ENCODE results near the gene PCSK9. TPM values are rescaled to one million over a fixed set of nuclear protein-coding genes. Genes with fewer than 3 reads are reported as not detected.

PCSK9 gene
- total and polyA plus RNA-seq, 9 of the 15 experiments (the other 6 are each of a cell fraction or from before 2014, with no cell fraction given) = 3.2 to 58.6 (median 24.7) TPM

- peak; percentile 86 to 91 (median 88) for TF ChIP-seq CTCF (IDR thresholded peaks at IDR 0.05 in 2 of 3, conservative IDR thresholded peaks at IDR 0.05 in 1 of 3; ENCODE audit: insufficient read depth in 2 of 3, low read depth in 1 of 3, low read length in 3 of 3)
- TF ChIP-seq FOXK2 (conservative IDR thresholded peaks at IDR 0.05 in 1 of 2, IDR thresholded peaks at IDR 0.05 in 1 of 2; ENCODE audit: low read depth in 2 of 2) = no peak
- TF ChIP-seq NFIC (IDR thresholded peaks at IDR 0.05) = no peak
- no peak for TF ChIP-seq ZNF407 (IDR thresholded peaks at IDR 0.05; ENCODE audit: low read depth)
- no peak for TF ChIP-seq ZNF384 (IDR thresholded peaks at IDR 0.05; ENCODE audit: low read depth, low read length)
- TF ChIP-seq NFE2L1 (tag; IDR thresholded peaks at IDR 0.05; ENCODE audit: borderline replicate concordance, low read depth) = no peak
- TF ChIP-seq SNAPC5 (CRISPR knock-in tag; IDR thresholded peaks at IDR 0.05) = no peak
- no peak for TF ChIP-seq HIVEP1 (CRISPR knock-in tag; IDR thresholded peaks at IDR 0.05)
- no peak for TF ChIP-seq ATF1 (CRISPR knock-in tag; IDR thresholded peaks at IDR 0.05)
- 0 out of 2 replicates have a peak, but pooled peaks have one; percentile 21 for TF ChIP-seq ATF1 (tag; IDR thresholded peaks at IDR 0.05)
- no peak for TF ChIP-seq AFF4 (CRISPR knock-in tag; IDR thresholded peaks at IDR 0.05)
- TF ChIP-seq CREBBP (IDR thresholded peaks at IDR 0.05; ENCODE audit: low read depth, low read length) = no peak
- TF ChIP-seq USF2 (CRISPR knock-in tag; IDR thresholded peaks at IDR 0.05) = no peak
Observed at GRCh38 chr1:55021942-55022546, 17.3 kb upstream of the PCSK9 start (continued).
